Panc1 (cell line): ENCODE results near the gene ZBTB37. TPM values are rescaled to one million over a fixed set of nuclear protein-coding genes. Genes with fewer than 3 reads are reported as not detected.

Experiments used
- ATAC-seq: fragments of 200-7000 bp; cut with Tn5 transposase; 2 replicates; pipeline ENCODE4 v1.9.1; 2020; ENCODE audit warnings: mild to moderate bottlenecking, moderate library complexity
- BruUV-seq: library from RNA; stranded (reverse); fragments of 400-500 nt; replicated peaks from 2 replicates; lab custom pipeline; 2021; lab: Mats Ljungman, UMichigan
- CTCF ChIA-PET: fragments of 300-600 bp; sonication (Branson Sonifier 250); formaldehyde crosslinking; loops from one replicate; lab custom pipeline; 2022; ENCODE audit warnings: antibody characterized with exemption; lab: Charles Lee
- POLR2A ChIA-PET: fragments of 300-600 bp; sonication (Branson Sonifier 250); formaldehyde crosslinking; loops from one replicate; lab custom pipeline; 2022; ENCODE audit warnings: antibody characterized with exemption; lab: Charles Lee
- DNase-seq: peaks from one replicate; pipeline ENCODE4 v3.0.0-alpha.2; 2010; ENCODE audit warnings: low read depth, low spot score
- H3K27ac ChIP-seq: 2 replicates; pipeline ENCODE4 v1.5.1; 2011; ENCODE audit warnings: mild to moderate bottlenecking, low read length, inconsistent platforms
- H3K27me3 ChIP-seq: fragments of 200-500 bp; sonication (Bioruptor generic); 2 replicates; pipeline ENCODE4 v1.6.0; 2014; ENCODE audit warnings: low read length, inconsistent platforms; ENCODE audit not compliant: control insufficient read depth, insufficient read depth
- H3K36me3 ChIP-seq: fragments of 200-500 bp; sonication (Bioruptor generic); 2 replicates; pipeline ENCODE4 v1.5.1; 2014; ENCODE audit warnings: inconsistent platforms, mild to moderate bottlenecking, low read length, moderate library complexity; ENCODE audit not compliant: control insufficient read depth, insufficient read depth
- H3K4me1 ChIP-seq: 2 replicates; pipeline ENCODE4 v1.5.1; 2011; ENCODE audit warnings: inconsistent platforms, mild to moderate bottlenecking, low read length, moderate library complexity; ENCODE audit not compliant: control insufficient read depth, insufficient read depth
- H3K4me3 ChIP-seq, 2 experiments: 2 replicates each; pipeline ENCODE4 v1.5.1; 2011 to 2012; ENCODE audit warnings: low read depth in 2 of 2, low read length in 2 of 2, mild to moderate bottlenecking in 2 of 2, inconsistent platforms in 1 of 2, moderate library complexity in 1 of 2
- H3K9me3 ChIP-seq: fragments of 200-500 bp; sonication (Bioruptor generic); 2 replicates; pipeline ENCODE4 v1.5.1; 2014; ENCODE audit warnings: low read depth, mild to moderate bottlenecking, inconsistent platforms, low read length, moderate library complexity; ENCODE audit not compliant: control insufficient read depth, insufficient read depth
- POLR2AphosphoS5 ChIP-seq: IDR thresholded peaks from 2 replicates; pipeline ENCODE4 v1.6.1; 2012; ENCODE audit warnings: mild to moderate bottlenecking, low read depth, low read length, moderate library complexity
- REST ChIP-seq, 2 experiments: IDR thresholded peaks; 2 replicates each; pipeline ENCODE4 v1.6.1; 2011 to 2012; ENCODE audit warnings: low read depth in 2 of 2, control low read depth in 1 of 2, low read length in 1 of 2, mild to moderate bottlenecking in 1 of 2, moderate library complexity in 1 of 2; ENCODE audit not compliant: insufficient read depth in 1 of 2
- SIN3A ChIP-seq: IDR thresholded peaks from 2 replicates; pipeline ENCODE4 v1.6.1; 2012; ENCODE audit warnings: low read depth, mild to moderate bottlenecking, low read length, moderate library complexity, borderline replicate concordance; ENCODE audit not compliant: insufficient read depth
- TCF7L2 ChIP-seq: IDR thresholded peaks from 2 replicates; pipeline ENCODE4 v1.6.1; 2011; ENCODE audit warnings: mild to moderate bottlenecking, low read depth, low read length, inconsistent platforms
- in situ Hi-C: cut with HindIII; loops from 2 replicates; pipeline ENCODE4 v1.10.0; 2016; ENCODE audit warnings: low sequenced_read_pairs, low pct_unique_long_range_greater_than_20kb
- intact Hi-C: fragments of 100-400 bp; cut with micrococcal nuclease; formaldehyde crosslinking; loops from one replicate; pipeline ENCODE4 v1.10.0; 2022; ENCODE audit not compliant: unreplicated experiment
- total RNA-seq: library from RNA; stranded (reverse); gene quantifications from one replicate; pipeline ENCODE4 v1.2.1, GENCODE V29; 2021; ENCODE audit not compliant: unreplicated experiment
- TF ChIP-seq, protein P1 (sequence below): fragments of 450-650 bp; IDR thresholded peaks from 2 replicates; pipeline ENCODE4 v1.5.1; 2017; ENCODE audit warnings: mild to moderate bottlenecking

ZBTB37 gene
- total RNA-seq, 1 experiment from 2014 or later = 11.6 TPM

GRCh38 chr1:173946380-173946921 is 78.3 kb downstream of the ZBTB37 start:
- BruUV-seq = no TSS peak
- in situ Hi-C loops (no loop called here), intact Hi-C loops (no loop called here)
- no peak for DNase-seq
- ATAC-seq = no peak
- Histone ChIP-seq H3K9me3 (no peaks in the 10 kb centered on the region), H3K4me1 (no peaks in the 10 kb centered on the region), H3K4me3 (no peak overlapping the region), H3K27me3 (no peaks in the 10 kb centered on the region), H3K36me3 (peaks cover 14% of the 10 kb centered on the region), H3K27ac (no peak overlapping the region)
- ChIA-PET CTCF (no interaction called here), POLR2A (interaction anchor here (0.7 kb wide), 1 partner anchor 10 kb away, joined by 3 read pairs; no protein-coding TSS in a partner anchor)
- TF ChIP-seq SIN3A (no peak), POLR2AphosphoS5 (no peak), REST (IDR thresholded peaks at IDR 0.05; ENCODE audit: insufficient read depth in 1 of 2, low read depth in 2 of 2, low read length in 1 of 2) (no peak), TCF7L2 (no peak)
- TF ChIP-seq, protein P1, sequence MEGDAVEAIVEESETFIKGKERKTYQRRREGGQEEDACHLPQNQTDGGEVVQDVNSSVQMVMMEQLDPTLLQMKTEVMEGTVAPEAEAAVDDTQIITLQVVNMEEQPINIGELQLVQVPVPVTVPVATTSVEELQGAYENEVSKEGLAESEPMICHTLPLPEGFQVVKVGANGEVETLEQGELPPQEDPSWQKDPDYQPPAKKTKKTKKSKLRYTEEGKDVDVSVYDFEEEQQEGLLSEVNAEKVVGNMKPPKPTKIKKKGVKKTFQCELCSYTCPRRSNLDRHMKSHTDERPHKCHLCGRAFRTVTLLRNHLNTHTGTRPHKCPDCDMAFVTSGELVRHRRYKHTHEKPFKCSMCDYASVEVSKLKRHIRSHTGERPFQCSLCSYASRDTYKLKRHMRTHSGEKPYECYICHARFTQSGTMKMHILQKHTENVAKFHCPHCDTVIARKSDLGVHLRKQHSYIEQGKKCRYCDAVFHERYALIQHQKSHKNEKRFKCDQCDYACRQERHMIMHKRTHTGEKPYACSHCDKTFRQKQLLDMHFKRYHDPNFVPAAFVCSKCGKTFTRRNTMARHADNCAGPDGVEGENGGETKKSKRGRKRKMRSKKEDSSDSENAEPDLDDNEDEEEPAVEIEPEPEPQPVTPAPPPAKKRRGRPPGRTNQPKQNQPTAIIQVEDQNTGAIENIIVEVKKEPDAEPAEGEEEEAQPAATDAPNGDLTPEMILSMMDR = no peak

DNA sequence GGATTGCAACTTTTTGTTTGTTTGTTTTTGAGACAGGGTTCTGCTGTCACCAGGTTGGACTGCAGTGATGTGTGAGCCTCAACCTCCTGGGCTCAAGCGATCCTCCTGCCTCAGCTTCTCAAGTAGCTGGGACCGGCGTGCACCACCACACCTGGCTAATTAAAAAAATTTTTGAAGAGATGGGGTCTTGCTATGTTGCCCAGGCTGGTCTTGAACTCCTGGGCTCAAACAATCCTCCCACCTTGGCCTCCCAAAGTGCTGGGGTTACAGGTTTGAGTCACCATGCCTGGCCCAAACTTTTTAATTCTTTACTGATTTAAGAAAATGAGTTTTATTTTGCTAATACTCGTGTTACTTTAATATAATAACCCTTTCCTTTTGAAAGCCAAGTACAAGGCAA is 80.4 kb downstream of the ZBTB37 start:
- Histone ChIP-seq H3K4me1 (no peaks in the 10 kb centered on the region), H3K4me3 (no peak overlapping the region), H3K27me3 (no peaks in the 10 kb centered on the region), H3K36me3 (peaks cover 14% of the 10 kb centered on the region), H3K27ac (no peak overlapping the region), H3K9me3 (no peaks in the 10 kb centered on the region)
- ChIA-PET POLR2A (no interaction called here), CTCF (no interaction called here)
- ATAC-seq (no peak), DNase-seq (no peak)
- TF ChIP-seq POLR2AphosphoS5 (no peak), TCF7L2 (no peak), SIN3A (no peak), REST (IDR thresholded peaks at IDR 0.05; ENCODE audit: insufficient read depth in 1 of 2, low read depth in 2 of 2, low read length in 1 of 2) (no peak)
- TF ChIP-seq, protein P1 = no peak
- no TSS peak for BruUV-seq
- intact Hi-C loops (no loop called here), in situ Hi-C loops (no loop called here)
